SH-SY5Y (cell line): ENCODE results near the gene PTCD3.

Experiments used
- GATA2 ChIP-seq: IDR thresholded peaks from 2 replicates; pipeline ENCODE4 v1.6.1; 2011; ENCODE audit warnings: mild to moderate bottlenecking, low read depth, low read length
- GATA3 ChIP-seq: IDR thresholded peaks from 2 replicates; pipeline ENCODE4 v1.6.1; 2011; ENCODE audit warnings: low read depth, mild to moderate bottlenecking, low read length, moderate library complexity

Gene PTCD3

DNA sequence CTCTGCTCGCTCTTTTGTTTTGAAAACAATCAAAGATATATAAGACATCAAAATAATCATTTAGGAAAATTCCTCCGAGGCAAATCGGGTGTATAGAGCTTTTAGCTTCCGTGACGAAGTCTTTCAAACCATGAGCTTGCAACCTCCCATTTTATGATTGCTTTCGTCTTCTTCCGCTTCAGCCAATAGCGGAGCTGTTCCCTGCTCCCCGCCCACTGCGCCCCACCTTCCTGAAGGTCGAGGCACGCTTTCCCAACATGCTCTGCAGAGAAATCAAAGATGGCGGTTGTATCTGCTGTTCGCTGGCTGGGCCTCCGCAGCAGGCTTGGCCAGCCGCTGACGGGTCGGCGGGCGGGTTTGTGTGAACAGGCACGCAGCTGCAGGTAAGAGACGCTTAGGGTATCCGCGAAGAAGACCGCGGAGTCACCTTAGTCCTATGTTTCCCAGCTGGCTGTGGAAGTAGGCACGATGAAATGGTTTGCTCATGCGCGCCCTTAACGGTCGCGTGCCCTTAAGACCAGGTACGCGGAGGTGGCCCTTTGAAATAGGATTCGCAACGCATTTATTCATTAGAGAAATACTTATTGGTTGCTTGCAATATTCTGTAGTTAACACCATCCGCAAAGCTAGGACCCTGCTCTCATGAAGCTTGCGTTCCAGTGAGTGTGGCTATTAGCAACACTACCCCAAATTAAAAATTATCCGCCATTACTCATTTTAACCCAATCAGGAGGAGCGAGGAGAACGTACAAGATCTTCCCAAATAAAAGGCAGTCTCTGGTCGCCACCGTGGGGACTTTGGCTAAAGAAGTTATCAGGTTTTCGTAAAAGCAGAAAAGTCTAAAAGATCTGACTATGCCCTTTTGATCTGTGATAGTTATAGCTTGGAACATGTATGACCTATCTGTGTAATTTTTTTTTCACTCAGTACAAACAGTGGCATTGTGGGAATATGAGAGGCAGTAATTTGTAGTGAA, at the start of gene PTCD3:
PTCD3 (plus strand) TSS at position 267 of the 977 bp plus-strand sequence; CDS start at position 280, 13 bp downstream.
- TF ChIP-seq GATA3 (no peak), GATA2 (no peak)

DNA sequence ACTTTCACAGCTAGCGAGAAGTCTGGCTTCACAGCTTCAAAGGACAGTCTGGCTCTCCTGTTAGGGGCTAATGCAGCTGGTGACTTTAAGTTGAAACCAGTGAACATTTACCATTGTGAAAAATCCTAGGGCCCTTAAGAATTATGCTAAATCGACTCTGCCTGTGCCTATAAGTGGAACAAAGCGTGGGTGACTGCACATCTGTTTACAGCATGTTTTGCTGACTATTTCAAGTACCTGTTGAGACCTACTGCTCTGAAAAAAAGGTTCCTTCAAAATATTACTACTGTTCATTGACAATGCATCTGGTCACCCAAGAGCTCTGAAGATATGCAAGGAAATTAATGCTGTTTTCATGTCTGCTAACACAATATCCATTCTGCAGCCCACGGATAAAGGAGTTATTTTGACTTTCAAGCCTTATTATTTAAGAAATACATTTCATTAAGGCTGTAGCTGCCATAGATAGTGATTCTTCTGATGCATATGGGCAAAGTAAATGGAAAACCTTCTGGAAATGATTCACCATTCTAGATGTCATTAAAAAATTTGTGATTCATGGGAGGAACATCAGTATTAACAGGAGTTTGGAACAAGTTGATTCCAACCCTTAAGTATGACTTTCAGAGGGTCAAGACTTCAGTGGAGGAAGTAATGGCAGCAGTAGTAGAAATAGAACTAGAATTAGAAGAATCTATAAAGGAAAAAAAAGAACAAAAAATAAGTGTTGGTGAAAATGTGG, 49.3 kb upstream of the PTCD3 start:
- TF ChIP-seq GATA2 (no peak), GATA3 (no peak)

- TF ChIP-seq GATA3 (no peak), GATA2 (no peak)
Measured at GRCh38 chr2:86062043-86062442, 44.0 kb upstream of the PTCD3 start.

GRCh38 chr2:86064006-86064405, 42.0 kb upstream of the PTCD3 start:
- TF ChIP-seq GATA2, result no peak
- TF ChIP-seq GATA3, result no peak

DNA sequence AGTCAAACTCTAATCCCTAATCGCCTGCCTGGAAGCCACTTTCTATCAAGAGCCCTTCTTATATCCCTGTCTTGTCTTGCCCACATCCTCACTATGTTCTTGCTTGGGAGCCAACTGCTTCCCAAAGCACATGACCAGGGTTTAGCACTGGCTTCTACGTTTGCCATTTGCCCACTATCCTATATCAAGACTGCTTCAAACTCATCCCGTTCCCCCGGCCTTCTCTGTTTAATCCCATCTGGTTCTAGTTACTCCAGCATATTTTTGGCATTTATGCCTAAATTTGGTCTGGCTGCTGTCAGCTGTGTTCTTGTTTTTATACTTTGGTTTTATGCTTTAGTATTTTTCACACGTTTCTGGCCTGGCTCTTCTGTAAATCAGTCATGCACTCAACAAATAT, 40.5 kb upstream of the PTCD3 start:
- no peak for TF ChIP-seq GATA3
- no peak for TF ChIP-seq GATA2

DNA sequence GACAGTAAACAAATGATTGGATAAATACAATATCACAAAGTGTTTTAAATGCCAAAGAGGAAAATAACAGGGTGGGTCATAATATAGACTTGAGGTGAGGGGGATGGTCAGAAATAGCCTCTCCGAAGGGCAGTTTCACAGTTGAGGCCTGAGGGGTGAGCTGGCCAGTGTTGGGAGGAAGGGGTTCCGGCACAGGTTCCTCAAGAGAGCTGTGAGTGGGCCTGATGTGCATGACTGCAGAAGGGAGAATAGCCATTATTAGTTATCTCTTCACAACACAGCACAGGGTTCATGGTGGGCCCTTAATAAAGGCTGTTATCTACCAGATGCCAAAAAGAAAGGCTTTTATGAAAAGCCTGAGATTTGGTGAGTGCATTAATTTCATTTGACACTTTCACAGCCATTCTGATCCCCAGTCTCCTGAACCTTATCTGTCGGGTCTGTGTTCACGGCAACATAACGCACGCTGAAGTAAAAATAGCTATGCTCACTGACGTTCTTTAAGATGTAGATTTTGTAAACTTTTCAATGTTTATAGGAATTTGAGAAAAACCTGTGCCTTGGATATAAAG, 39.9 kb upstream of the PTCD3 start:
- TF ChIP-seq GATA3 (0 out of 2 replicates have a peak, but pooled peaks have one; percentile 61), GATA2 (peak; percentile 91)

DNA sequence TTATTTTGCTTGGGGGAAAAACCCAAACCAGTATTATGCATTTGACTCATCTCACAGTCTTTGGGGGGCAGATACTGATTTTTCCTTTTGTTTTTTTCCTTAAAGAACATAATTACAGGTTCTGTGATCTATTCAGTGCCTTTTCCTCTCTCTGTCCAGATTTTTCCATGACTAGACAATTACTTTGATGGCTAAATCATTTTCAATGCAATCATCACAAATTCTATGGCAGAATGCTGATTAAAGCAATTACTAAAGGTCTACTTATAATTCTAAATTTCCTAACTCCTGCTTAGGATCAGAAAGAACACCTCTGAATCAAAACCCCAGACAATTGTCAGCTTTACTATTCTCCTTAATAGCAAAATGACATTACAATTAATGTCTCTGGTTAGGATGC, 39.1 kb upstream of the PTCD3 start:
- no peak for TF ChIP-seq GATA2
- TF ChIP-seq GATA3, result no peak

GRCh38 chr2:86068136-86068588, 37.9 kb upstream of the PTCD3 start:
- TF ChIP-seq GATA2 (no peak), GATA3 (no peak)

DNA sequence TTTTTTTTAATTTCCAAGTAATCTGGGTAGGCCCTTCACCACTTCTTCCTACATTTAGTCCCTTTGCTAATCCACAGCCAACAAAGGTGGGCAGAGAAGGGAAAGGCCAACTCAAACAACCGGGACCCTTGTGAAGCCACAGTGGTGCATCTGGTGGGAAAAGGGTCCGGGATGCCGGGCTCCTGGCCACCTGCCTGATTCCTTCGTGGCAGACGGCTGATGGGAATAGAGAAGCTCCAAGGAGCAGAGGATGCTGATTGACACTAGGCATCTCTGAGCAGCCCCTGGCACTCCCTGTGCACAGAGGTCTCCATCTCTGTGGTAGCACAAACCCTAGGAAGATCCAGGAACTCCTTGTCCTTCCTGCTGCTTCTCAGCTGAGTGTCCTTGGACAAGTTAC, 37.4 kb upstream of the PTCD3 start:
- TF ChIP-seq GATA2 (no peak), GATA3 (no peak)

DNA sequence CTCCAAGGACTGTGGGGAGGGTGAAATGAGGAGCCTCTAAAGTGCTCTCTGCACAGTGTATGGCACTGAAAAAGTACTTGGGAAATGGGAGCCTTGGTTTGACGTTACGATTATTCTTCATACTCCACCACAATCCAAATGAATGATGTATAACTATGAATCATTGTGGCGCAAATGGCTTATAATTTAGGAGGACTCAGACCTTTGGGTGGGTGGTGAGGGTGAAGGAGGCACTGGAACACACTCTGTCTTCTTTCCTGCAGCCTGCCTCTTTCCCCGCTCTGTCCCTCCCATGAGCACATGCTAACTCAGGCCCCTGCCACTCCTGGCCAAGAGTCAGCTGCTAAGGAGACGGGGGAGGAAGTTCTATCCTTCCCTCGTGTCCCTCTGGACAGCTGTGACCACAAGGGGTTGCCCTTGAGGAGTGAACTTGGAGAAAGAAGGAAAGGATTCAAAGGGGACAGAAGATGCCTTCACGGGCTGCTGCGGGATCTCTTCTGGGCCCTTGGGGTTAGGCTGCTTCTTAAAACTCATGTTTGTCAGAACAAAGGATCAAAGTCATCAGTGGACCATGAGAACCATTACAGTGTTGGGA, 36.8 kb upstream of the PTCD3 start:
- TF ChIP-seq GATA2, result no peak

DNA sequence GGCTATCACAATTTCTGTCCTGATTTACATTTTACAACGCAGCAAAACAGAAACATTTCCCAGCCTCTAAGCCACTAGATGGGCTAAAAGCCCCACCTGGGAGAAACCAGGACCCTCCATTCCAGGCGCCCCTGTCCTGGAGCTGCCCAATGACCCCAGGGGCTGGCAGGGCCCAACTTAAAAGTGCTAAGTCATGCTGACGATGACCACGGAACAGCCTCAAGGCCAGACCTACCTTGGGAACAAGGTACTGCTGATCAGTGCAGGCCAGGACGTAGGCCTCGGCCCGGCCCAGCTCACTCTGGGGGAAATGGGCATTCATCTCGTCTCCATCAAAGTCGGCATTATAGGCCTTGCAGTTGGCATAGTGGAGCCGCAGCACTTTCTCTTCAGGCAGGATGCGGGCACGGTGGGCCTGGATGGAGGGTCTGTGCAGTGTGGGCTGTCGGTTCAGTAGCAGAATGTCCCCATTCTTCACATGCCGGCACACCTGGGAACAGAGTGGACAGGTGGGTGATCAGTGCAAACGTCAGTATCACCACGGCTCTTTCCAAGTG, 36.2 kb upstream of the PTCD3 start:
- TF ChIP-seq GATA3 (no peak), GATA2 (no peak)

- no peak for TF ChIP-seq GATA2
- TF ChIP-seq GATA3, result no peak
Measured at GRCh38 chr2:86070868-86071267, 35.2 kb upstream of the PTCD3 start.

DNA sequence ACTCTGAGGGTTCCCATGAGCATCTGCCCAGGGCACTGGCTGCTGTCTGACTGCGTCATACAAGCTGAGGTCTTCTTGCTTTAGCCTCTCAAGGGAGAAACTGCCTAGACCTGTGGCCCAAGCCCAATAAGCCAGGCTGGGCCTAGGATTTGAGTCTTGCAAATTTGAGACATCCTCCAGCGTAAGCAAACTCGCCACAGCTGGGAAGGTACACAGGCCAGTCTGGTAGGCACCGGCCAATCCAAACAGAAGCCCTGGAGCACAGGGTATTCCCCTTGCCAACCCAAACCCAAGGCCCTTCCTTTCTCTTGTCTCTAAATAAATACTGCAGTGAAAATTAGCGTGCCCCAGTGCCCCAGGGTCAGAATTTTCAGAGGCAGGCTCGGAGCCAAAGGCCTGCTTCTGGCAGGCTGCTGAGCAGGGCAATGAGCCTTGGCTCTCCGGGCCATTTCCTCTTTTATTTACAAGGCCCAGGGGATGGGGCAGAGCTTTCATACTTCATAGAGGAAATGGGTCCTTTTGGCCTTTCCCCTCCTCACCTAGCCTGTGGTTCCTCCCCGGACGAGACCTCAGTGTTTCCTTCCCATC, 33.7 kb upstream of the PTCD3 start:
- no peak for TF ChIP-seq GATA3
- no peak for TF ChIP-seq GATA2
